Occipital lobe (tissue), 2 donors: ENCODE measurements around the gene RACK1. TPM values are rescaled to one million over a fixed set of nuclear protein-coding genes. Genes with fewer than 3 reads are reported as not detected.

Experiments used
- small RNA-seq: library from RNA; depleted of rRNA; stranded (forward); fragments of <200 nt; gene quantifications from one replicate; pipeline ENCODE3, GENCODE V24; 2014
- total RNA-seq: library from RNA; depleted of rRNA; stranded (reverse); fragments of >200 nt; gene quantifications from one replicate; pipeline ENCODE4 v1.2.3, GENCODE V29; 2014

The RACK1 gene
- total RNA-seq, 1 donor from 2014 or later = 2,761 TPM

Small RNA genes lying within 50 kb of the gene (small RNA-seq; reads per million reads assigned to genes)
- not detected for gene MIR4638
- gene SNORD95 = not detected
- gene SNORD96A = not detected

Other genes starting within 250 kb of the RACK1 start
- 0.78 TPM for gene BTNL9, start 203.6 kb downstream of the RACK1 start, total RNA-seq
- gene OR2V1, start 112.7 kb downstream of the RACK1 start, total RNA-seq = not detected
- not detected for gene OR2V2, start 96.3 kb downstream of the RACK1 start, total RNA-seq
- gene TRIM7, start 38.7 kb downstream of the RACK1 start, total RNA-seq = 0.78 TPM
- 11.9 TPM for gene TRIM41, start 20.6 kb downstream of the RACK1 start, total RNA-seq
- 10.8 TPM for gene TRIM52, start 17.2 kb upstream of the RACK1 start, total RNA-seq
- not detected for gene OR4F3, start 123.4 kb upstream of the RACK1 start, total RNA-seq